CD4-positive, alpha-beta T cell treated with Interleukin-15 for 1 hour (primary cell): ENCODE data around the gene RNGTT.
"Not testable (repeated sequence)": the region's sequence is repeated elsewhere in the genome, so short reads cannot be mapped to it uniquely, and the experiment has no call there.

Experiments used
- DNase-seq: peaks from one replicate; pipeline ENCODE4 v3.0.0-alpha.2; 2020

The RNGTT gene

DNA sequence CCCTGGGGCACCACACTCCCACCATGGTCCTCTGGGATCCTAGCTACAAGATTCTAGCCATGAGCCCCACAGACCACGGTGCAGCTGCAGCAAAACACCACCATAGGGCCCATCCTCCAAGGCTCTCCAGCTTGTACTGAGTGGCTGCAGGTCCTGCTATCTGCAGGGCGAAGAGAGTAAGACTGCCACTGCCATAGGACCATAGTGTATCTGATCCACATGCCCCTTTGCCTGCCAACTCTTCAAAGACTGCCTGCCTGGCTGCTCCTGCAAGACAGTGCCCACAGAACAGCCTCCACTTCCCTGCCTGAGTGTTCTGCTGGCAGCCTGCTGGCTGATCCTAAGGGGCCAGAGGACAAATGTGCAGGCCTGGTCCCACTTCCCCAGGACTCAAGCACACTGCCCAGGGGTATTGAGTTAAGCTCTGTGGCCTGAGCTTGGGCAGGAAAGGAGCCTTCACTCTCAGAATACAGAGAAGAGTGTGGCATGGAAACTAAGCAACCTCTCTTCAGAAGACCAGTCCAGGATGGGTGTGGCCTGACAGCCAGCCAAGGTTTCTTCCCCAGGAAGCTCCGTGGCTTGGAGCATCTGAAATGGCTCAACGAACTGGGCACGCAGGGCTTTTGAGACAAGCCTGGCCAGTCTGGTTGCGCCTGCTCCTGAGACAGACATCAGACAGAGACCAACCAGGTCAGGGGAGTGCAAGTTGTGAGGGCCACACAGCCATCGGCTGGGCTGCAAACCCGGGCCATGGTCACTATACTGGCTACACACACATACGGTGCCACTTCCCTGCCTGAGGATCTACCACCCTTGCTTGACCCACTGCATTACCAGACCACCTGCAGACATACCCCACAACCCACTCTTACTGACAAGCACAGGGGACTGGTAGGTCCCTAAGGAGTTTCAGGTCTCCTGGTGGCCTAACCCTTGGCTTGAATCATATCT lies 54.5 kb downstream of the RNGTT start:
- no peak for DNase-seq

DNA sequence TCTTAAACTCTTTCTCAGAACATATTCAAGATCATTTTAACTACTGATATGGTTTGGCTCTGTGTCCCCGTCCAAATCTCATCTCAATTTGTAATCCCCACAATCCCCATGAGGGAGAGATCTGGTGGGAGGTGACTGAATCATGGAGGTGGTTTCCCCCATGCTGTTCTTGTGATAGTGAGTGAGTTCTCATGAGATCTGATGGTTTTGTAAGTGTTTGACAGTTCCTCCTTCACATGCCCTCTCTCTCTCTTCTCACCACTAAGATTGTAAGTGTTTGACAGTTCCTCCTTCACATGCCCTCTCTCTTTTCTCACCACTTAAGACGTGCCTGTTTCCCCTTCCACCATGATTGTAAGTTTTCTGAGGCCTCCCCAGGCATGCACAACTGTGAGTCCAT lies 56.3 kb downstream of the RNGTT start:
- DNase-seq: not testable (repeated sequence)

DNA sequence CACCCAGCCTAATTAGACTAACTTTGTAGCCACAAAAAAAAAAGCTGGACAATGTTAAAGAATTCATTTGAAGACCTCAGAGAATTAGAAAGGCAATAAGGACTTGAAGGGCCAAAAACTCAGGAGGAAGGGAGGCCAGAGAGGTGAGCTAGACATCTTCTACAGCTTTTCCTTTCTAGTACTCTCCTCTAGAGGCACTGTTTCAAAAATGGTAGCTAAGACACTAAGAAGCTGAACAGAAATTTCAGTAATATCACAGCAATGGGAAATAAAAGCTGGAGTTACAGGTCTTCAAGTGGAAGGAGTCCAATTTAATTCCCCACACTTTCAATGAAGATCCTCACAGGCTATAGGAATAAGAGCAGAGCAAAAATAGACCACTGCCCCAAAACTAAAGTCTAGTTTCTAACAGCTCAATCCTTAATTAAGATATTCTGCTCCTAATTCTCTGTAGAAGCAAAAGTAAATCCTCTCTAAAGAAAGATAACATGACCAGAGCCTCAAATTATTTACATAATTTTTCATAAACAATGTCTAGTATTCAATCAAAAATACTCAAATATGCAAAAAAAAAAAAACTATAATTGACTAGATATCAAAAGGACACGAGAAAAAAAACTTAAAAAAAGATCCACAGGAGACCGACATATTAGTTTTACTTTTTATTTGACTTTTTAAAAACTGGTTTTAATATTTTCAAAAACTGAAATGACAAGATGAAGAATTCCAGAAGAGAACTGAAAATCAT lies 63.7 kb downstream of the RNGTT start:
- DNase-seq: no peak

DNA sequence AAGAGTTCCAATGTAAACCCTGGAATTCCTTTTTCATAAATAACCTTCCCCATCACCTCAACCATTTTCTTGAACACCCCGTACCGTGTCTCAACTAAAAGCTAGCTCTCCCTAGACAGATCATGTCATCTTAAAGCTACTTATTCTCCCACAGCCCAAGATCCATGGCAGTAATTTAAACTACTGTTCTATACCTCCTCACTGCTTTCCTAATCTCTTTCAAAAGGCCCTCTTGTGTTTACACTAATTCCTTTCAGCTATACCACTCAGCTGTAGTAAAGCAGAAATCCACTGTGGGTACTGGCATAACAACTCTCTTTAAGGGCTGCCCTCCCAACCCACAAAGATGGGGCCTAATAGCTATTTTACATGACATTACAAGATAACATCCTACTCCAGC lies 67.5 kb downstream of the RNGTT start:
- DNase-seq: no peak

DNA sequence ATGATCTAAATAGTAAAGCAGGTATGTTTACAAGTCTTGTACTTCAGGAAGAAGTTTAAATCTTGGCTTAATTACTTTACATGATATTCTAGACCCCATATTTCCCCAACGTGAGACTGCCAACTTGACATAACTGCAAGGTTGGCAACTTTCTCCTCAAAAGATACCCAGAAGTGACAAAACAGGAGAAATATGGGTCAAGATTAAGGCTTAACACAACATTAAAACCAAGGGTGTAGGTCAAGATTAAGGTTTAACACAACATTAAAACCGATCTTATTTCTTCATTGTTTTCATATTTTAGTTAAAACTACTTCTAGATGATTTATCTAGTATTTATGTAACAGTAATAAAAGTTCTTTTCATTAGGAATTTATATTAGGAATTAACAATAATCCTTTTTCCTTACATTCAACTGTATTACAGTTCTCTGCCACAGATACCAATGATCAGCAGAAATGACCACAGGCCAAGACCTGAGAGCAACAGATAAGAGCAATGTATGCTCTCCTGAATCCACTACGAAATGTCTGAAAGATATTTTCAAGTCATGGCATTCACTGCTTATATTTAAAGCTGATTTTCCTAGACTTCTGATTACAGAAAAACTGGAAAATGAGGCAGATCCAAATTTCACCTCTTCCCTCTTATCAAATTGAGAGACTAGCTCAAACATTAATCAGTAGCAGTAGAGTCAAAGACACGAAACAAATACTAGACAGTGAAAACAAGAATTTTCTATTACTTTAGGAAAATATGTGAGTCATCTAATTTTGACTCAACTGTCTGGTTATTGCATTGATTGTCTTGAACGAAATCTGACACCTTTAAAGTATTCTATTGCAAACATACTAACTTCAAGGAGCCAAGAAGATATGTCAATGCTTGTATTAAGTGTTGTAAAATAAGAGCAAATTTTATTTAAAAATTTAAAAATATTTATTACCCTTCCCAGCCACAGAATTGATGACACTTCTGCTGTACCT lies 72.3 kb downstream of the RNGTT start:
- DNase-seq: no peak

DNA sequence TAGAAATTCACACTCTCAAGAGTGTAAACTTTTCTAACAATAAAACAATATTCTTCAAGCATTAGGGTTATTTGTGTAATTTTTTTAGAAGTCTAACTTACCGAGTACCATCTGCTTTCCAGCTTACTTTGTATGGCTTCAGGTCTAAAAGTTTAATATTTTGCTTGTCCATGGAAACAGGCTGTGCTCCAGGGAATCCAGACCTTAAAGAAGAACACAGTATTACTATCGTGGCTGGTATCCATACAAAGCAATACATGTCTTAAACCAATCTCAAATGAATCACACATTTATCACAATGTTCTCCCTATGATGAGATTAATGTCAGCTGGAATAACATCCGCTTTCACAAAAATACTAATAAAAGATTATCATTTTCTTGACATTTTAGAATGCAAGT lies 73.0 kb downstream of the RNGTT start:
- DNase-seq: no peak

DNA sequence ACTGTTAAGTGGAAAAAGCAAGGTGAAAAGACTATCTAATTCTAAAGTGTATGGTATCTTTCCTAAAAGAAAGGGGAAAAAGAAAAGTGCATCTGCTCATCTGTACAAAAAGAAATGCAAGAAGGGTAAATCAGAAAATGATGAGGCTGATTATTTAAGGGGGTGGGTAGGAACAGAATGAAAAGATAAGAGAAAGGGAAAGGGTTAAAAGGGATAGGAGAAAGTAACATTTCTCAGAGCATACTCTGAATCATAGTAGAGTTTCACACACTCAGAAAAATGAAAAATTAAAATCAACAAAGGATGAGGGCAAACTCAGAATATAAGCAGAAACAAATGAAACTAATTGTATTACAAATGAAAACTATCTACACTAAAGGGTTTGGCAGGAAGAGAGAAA lies 79.1 kb downstream of the RNGTT start:
- DNase-seq: no peak

DNA sequence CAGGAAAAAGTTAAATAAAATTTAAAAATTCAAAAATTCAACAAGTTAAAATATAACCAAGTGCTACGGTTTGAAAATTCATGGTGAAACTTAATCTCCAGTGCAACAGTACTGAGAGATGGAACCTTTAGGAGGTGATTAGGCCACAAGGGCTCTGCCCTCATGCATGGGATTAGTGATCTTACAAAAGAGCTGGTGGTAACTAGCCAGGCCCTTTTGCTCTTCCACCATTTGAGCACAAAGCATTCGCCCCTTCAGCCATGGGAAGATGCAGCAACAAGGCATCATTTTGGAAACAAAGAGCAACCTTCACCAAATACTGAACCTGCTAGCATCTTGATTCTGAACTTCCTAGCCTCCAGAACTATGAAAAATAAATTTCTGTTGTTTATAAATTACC lies 80.9 kb downstream of the RNGTT start:
- no peak for DNase-seq

DNA sequence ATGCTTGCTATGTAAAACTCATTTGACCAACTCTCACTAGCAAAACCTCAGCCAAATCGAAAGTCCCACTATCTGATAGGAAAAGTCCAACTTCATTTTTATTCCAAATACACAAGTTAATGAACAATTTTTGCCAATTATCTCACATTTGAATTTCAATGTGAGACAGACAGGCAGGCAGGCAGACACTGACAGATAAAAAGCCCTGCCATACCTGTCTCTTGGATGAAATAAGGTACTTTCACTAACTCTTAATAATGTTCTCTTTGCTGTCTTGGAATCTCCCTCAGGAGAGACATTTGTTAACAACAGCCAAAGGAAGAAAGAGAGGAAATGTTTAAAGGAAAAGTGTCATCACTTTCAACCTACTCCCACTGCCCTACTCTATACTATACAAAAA lies 82.0 kb downstream of the RNGTT start:
- DNase-seq: no peak

DNA sequence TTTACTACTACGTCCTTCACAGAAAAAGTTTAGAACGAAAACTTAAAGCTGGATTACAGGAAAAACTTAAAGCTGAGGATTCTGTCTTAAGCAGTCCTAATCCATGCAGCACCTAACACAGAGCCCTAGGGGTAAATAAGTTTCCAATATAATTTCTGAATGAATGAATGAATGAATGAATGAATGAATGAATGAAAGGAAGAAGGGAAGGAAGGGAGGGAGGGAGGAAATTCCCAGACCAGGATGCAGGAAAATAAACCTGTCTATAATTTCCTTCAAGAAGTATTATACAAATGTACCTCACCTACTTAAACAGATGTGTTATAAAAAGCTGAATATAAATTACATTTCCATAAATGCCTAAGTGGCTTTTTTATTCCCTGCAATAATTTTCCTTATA lies 83.4 kb downstream of the RNGTT start:
- no peak for DNase-seq

DNA sequence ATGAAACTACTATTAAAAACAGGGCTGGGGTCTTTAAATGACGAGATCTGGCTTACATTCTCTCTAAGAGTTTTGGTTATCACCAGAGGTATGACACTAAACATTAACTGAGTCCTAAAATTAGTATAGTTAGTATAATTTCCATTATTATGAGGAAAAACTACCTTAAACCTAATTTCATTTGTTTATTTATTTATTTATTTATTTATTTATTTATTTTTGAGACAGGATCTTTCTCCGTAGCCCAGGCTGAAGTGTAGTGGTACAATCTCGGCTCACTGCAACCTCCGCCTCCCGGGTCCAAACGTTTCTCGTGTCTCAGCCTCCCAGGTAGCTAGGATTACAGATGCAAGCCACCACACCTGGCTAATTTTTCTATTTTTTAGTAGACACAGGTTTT lies 85.5 kb downstream of the RNGTT start:
- no peak for DNase-seq

DNA sequence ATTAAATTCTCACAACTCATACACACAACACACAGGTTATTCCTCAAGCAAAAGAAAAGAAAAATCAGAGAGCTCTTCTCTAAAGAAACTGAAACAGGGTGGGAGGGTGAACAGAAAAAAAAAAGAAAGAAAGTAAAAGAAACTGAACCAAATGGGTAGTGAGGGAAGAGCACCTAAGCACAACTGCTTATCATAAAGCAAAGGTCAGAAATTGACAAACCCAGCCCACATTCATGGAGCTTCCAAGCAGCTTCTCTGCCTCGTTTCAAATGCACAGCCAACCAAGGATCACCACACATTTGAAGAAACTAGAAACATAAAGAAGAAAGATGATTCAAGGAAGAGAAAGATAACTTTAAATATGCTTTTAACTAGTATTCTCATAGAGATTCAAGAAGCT lies 90.5 kb downstream of the RNGTT start:
- DNase-seq: no peak

DNA sequence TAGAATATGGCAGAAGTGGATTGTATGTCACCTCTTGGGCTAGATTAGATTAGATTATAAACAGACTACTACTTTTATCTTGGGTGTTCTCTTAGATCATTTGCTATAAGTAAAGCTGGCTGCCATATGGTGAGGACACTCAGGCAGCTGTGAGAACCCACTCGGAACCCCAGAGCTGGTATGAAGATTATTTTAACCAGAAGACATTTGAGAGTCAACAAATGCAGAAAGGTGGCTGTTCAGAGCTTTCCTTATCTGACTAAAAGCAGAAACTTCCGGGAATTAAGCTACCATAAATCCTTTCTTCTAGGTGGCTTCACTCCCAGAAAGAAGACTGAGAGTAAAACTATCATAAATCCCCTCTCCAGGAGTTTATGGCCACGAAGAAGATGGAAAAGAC lies 91.9 kb downstream of the RNGTT start:
- DNase-seq: no peak

DNA sequence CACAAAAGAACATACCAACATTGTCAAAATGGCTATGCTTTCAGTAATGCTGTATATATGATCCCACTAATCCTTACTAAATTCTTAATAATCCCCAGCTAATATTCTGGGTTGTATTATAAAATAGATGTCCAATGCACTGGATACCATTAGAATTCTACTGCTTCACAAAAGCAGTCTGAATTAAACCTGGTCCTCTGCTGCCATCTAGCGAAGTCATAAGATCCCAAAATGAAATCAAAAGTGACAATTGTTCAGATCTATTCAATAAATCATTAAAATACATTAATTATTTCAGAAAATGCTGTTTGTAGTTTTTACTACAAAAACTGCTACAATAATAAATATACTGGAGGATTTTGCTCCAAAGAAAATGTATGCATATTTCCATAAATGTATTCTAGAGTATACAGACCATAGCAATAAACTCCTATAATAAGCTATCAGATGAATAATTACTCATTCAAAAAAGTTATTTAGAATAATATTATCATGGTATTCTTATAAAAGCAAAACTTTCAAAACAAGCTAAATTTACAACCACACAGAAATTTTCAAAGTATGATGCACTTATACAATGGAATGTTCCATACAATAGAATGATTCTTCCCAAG lies 92.6 kb downstream of the RNGTT start:
- peak; percentile 22 for DNase-seq

DNA sequence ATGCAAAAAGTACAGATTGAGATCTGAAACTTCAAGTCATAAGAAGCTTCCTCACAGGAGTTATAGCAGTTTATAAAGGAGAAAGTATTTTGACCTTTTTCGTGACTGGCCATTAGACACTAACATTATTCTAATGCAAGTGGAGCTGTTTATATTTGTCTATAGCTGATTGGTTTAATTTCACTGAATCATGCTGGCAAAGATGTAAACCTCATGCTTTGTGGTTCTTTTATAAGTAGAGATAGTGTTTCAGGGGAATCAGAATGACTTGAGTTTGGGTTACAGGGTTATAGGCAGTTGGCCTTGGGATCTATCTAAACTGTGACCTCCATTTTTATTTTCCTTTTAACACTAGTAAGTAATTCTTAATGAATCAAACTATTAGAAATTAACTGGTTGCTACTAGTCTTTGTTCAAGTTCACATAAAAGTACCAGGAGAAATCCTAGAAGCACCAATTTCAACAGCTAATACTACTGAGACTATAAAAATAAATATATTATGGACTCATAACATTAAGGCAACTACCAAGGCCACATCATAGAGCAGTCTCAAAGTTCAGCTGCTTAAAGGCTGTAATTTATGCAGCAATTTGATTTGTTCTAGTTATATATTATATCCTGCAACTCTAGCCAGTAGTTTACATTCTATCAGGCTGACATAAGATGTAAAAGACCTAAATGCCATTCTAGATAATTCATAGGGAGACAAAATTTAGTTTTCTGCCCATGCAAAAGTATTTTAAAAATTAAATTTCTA lies 94.0 kb downstream of the RNGTT start:
- DNase-seq: no peak

DNA sequence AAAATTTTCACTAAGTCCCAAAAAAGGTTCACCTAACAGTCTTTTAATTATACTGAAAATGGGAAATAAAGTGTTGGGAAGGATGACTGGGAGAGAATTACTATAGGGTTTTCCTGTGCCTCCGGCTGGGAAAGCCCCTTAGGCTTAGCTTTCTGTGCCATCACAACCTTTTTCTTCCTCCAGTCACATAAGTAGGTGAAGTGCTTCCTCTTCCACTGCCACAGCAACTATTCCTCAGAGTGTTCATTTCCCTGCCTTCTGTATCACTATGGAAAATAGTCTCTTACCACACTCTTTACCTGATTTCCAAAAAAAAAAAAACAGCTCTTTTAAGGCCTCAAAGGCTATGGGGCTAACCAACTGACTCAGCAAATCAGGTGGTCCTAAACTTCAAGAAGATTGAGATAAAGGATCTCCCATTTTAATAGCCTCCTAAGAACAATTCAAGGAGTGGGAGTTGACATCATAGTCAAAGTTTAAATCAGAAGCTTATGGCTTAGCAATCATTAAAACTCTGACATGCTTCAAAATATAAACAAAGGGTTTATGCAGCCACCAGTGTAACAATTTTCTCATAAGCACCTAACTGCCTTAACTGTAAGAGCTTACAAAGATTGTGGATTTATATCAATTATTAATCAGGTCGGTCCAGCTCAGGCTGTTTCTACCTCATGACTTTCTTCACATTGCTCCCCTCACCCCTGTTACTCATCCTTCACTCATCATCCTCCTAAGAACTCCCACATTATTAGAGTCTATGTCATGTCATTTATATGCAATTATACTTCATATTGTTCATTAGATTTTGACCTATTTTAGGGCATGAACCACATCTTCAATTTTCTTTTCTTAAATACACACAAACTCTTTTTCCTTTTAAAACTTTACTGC lies 95.3 kb downstream of the RNGTT start:
- no peak for DNase-seq

DNA sequence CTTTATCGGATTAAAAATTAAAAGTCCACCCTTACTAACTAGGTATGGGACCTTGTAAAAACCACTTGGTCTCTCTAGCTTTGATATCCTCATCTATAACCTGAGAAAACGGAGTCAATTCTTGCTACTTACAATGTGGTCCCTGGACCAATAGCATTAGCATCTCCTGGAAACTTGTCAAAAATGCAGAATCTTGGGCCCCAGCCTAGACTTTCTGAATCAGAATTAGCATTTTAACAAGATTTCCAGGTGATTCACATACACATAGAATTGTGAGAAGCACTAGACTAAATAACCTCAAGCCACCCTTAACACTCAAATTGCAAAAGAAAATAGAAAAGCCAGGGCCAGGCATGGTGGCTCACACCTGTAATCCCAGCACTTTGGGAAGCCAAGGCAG lies 96.6 kb downstream of the RNGTT start:
- DNase-seq: no peak

DNA sequence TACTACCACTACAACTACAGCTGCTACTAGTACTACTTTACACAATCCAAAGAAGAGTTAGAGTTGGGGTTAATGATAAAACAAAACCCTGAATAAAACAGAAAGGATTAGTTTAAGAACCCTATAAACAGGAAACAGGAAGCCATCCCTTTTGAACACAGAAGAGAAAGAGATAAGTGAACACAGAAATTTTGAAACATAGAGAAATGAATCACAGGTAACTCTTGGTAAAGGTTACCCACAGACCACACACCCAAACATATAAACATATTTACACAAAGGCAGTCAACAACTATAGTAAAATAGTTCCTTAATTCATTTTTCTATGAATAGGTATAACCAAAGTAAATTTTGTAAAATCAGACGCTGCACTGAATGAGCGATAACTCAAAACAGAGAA lies 98.1 kb downstream of the RNGTT start:
- DNase-seq: no peak

DNA sequence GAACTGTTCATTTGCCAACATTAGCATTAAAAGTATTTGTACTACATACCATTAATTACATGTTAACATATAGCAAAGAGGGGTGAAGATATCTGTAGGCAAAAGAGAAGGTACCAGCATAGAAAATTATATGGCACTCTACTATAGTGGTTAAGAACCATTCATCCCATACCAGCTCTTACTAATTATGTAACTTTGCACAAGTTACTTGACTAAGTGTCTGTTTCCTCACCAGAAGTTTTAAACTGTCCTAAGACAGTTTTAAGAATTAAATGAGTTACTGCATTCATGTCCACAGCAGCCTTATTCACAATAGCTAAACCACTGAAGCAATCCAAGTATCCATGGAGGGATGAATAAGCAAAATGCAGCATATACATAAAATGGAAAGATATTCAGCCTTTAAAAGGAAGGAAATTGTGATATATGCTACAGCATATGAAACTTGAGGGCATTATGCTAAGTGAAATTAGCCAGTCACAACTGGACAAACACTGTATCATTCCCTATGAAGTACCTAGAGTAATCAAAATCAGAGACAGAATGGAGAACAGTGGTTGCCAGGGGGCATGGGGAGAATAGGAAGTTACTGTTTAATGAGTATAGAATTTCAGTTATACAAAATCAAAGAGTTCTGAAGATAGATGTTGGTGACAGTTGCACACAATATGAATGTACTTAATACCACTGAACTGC lies 98.9 kb downstream of the RNGTT start:
- DNase-seq: no peak

DNA sequence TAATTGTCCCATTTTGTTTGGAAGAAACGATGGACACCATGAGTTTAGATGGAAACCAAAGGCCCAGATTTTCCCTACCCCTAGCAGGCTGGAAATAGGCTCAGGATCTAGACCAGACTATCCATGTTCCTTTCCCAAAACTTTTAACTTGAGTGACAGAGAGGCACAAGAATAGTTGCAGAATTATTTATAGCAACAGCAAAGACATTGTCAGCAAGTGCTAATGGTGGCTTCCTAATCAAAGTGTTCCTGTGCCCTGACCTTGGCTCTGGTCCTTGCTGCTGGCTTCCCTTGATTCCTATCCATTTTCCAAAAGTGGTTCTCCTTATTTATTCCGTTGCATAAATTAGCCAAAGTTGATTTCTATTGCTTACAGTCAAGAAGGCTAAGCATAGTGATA lies 103.1 kb downstream of the RNGTT start:
- no peak for DNase-seq
